ENCODE results near the gene AMOT. TPM values are rescaled to one million over a fixed set of nuclear protein-coding genes. Genes with fewer than 3 reads are reported as not detected.
A peak's percentile ranks its signal among the peaks of the same experiment; 100 is the strongest.

AMOT gene
- total and polyA plus RNA-seq, 10 of the 15 experiments (the other 5 are each of a cell fraction or from before 2014, with no cell fraction given) = 0.92 to 14.5 (median 2.9) TPM

- BruUV-seq (replicated peaks) = no TSS peak
- peak overlapping the region; percentile 49 for H2AFZ ChIP-seq (ENCODE audit: control insufficient read depth, low read depth, low read length)
- TF ChIP-seq FOXK2 (IDR thresholded peaks at IDR 0.05) = no peak
- TF ChIP-seq NR2C1 (IDR thresholded peaks at IDR 0.05) = no peak
- no peak for TF ChIP-seq RELA (IDR thresholded peaks at IDR 0.05; ENCODE audit: borderline replicate concordance, partially characterized antibody)
- TF ChIP-seq FOXM1 (IDR thresholded peaks at IDR 0.05; ENCODE audit: low read depth, low read length) = peak; percentile 30; the same call in 1 of the 2 replicates
- TF ChIP-seq SRF (IDR thresholded peaks at IDR 0.05; ENCODE audit: low read depth in 2 of 2, low read length in 2 of 2) = no peak
- 0 out of 2 replicates have a peak, but pooled peaks have one; percentile 28 for TF ChIP-seq BCL11A (IDR thresholded peaks at IDR 0.05; ENCODE audit: low read depth, low read length)
- TF ChIP-seq SIX5 (IDR thresholded peaks at IDR 0.05; ENCODE audit: low read depth, low read length, severe bottlenecking) = no peak
- TF ChIP-seq RUNX3 (IDR thresholded peaks at IDR 0.05; ENCODE audit: low read length) = peak; percentile 67
- no peak for TF ChIP-seq MYB (IDR thresholded peaks at IDR 0.05; ENCODE audit: borderline replicate concordance, low read depth, low read length)
- TF ChIP-seq ZBED1 (IDR thresholded peaks at IDR 0.05; ENCODE audit: borderline replicate concordance) = no peak
- TF ChIP-seq ZNF24 (IDR thresholded peaks at IDR 0.05) = no peak
- no peak for TF ChIP-seq ZSCAN29 (IDR thresholded peaks at IDR 0.05)
- TF ChIP-seq, protein P1, sequence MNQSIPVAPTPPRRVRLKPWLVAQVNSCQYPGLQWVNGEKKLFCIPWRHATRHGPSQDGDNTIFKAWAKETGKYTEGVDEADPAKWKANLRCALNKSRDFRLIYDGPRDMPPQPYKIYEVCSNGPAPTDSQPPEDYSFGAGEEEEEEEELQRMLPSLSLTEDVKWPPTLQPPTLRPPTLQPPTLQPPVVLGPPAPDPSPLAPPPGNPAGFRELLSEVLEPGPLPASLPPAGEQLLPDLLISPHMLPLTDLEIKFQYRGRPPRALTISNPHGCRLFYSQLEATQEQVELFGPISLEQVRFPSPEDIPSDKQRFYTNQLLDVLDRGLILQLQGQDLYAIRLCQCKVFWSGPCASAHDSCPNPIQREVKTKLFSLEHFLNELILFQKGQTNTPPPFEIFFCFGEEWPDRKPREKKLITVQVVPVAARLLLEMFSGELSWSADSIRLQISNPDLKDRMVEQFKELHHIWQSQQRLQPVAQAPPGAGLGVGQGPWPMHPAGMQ (IDR thresholded peaks at IDR 0.05; ENCODE audit: borderline replicate concordance) = no peak
- TF ChIP-seq ZNF622 (IDR thresholded peaks at IDR 0.05) = no peak
- no peak for TF ChIP-seq GATAD2B (conservative IDR thresholded peaks at IDR 0.05; ENCODE audit: low read depth)
- TF ChIP-seq DPF2 (IDR thresholded peaks at IDR 0.05) = peak; percentile 49; the same call in 1 of the 2 replicates
- TF ChIP-seq POLR2A (IDR thresholded peaks at IDR 0.05; ENCODE audit: low read depth, low read length) = no peak
- TF ChIP-seq NBN (IDR thresholded peaks at IDR 0.05) = 0 out of 2 replicates have a peak, but pooled peaks have one; percentile 27
- no peak for TF ChIP-seq MTA2 (IDR thresholded peaks at IDR 0.05; ENCODE audit: low read depth)
- peak in 1 of 2 experiments; percentile 28; a peak in 1 of 4 replicates for TF ChIP-seq IKZF2 (IDR thresholded peaks at IDR 0.05)
- TF ChIP-seq SUZ12 (IDR thresholded peaks at IDR 0.05; ENCODE audit: unreplicated experiment) = no peak
- TF ChIP-seq, protein P2, sequence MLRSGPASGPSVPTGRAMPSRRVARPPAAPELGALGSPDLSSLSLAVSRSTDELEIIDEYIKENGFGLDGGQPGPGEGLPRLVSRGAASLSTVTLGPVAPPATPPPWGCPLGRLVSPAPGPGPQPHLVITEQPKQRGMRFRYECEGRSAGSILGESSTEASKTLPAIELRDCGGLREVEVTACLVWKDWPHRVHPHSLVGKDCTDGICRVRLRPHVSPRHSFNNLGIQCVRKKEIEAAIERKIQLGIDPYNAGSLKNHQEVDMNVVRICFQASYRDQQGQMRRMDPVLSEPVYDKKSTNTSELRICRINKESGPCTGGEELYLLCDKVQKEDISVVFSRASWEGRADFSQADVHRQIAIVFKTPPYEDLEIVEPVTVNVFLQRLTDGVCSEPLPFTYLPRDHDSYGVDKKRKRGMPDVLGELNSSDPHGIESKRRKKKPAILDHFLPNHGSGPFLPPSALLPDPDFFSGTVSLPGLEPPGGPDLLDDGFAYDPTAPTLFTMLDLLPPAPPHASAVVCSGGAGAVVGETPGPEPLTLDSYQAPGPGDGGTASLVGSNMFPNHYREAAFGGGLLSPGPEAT (IDR thresholded peaks at IDR 0.05; ENCODE audit: low read depth) = 0 out of 2 replicates have a peak, but pooled peaks have one; percentile 16
- no peak for TF ChIP-seq SIN3A (IDR thresholded peaks at IDR 0.05; ENCODE audit: low read depth, low read length)
- no peak for TF ChIP-seq RFX5 (IDR thresholded peaks at IDR 0.05; ENCODE audit: low read depth, low read length)
- no peak for TF ChIP-seq RCOR1 (conservative IDR thresholded peaks at IDR 0.05; ENCODE audit: low read depth, low read length)
Observed at GRCh38 chrX:112761242-112762207, 79.1 kb downstream of the AMOT start.

More at GRCh38 chrX:112761242-112762207, 79.1 kb downstream of the AMOT start:
- ChIA-PET CTCF (interaction anchor here (1.0 kb wide), 1 partner anchor 892 kb away, joined by 3 read pairs; no protein-coding TSS in a partner anchor), SMC1A (ENCODE audit: uncharacterized antibody, unreplicated experiment) (interaction anchor here (1.0 kb wide), 1 partner anchor 92 kb away, joined by 3 read pairs; no protein-coding TSS in a partner anchor), RAD21 (ENCODE audit: unreplicated experiment) (no interaction called here), POLR2A (no interaction called here)
- in situ Hi-C loops (cut with MboI) = no loop called here
- no peaks in the 10 kb centered on the region for H4K20me1 ChIP-seq (ENCODE audit: control insufficient read depth, insufficient read depth)
- 12% methylated on average over 7 of the region's 7 CpGs for WGBS (ENCODE audit: insufficient coverage, insufficient replicate concordance, low lambda C conversion rate, missing lambda C conversion rate)
- peak; percentile 96 for ATAC-seq
- no peaks in the 10 kb centered on the region for H3K27me3 ChIP-seq (replicated peaks in 1 of 2; ENCODE audit: control insufficient read depth in 2 of 2, insufficient read depth in 2 of 2, low read length in 1 of 2)
- no peaks in the 10 kb centered on the region for H3K4me1 ChIP-seq (ENCODE audit: control insufficient read depth, insufficient read depth, low read length)
- peak overlapping the region; percentile 54 for H3K27ac ChIP-seq (ENCODE audit: control insufficient read depth, insufficient read depth)
- FAIRE-seq = peak; percentile 89
- intact Hi-C loops (cut with micrococcal nuclease; ENCODE audit: unreplicated experiment) = loop anchor here (1.0 to 10.0 kb wide), 3 partner anchors 73 to 118 kb away; no protein-coding TSS in a partner anchor
- peak overlapping the region; percentile 64 for H3K4me2 ChIP-seq (ENCODE audit: control insufficient read depth, insufficient read depth)
- H3K9ac ChIP-seq (ENCODE audit: control insufficient read depth, insufficient read depth, low read length) = no peak overlapping the region
- no peaks in the 10 kb centered on the region for H3K36me3 ChIP-seq (ENCODE audit: control insufficient read depth in 2 of 2, insufficient read depth in 2 of 2, low read length in 1 of 2)
- DNase-seq (ENCODE audit: low read depth, low spot score) = peak; percentile 53
- H3K79me2 ChIP-seq (ENCODE audit: control insufficient read depth, insufficient read depth, low read length) = no peaks in the 10 kb centered on the region
- no peak overlapping the region for H3K4me3 ChIP-seq
- H3K9me3 ChIP-seq (replicated peaks; ENCODE audit: control insufficient read depth, insufficient read depth, low read length) = no peaks in the 10 kb centered on the region
